SU-DHL-6 (cell line): ENCODE data around the gene NUPR1.

Experiments used
- H2AFZ ChIP-seq: fragments of 200-600 bp; sonication (generic); 2 replicates; pipeline ENCODE4 v1.6.1; 2014; ENCODE audit warnings: low read depth, mild to moderate bottlenecking, moderate library complexity, mixed read lengths, antibody characterized with exemption, low read length; ENCODE audit not compliant: severe bottlenecking
- H3F3A ChIP-seq: fragments of 200-600 bp; shearing (Covaris generic); 2 replicates; pipeline ENCODE4 v1.6.0; 2016; ENCODE audit warnings: antibody characterized with exemption, mild to moderate bottlenecking; ENCODE audit not compliant: insufficient read depth
- H3K27ac ChIP-seq: fragments of 200-600 bp; sonication (generic); 2 replicates; pipeline ENCODE4 v1.5.1; 2016; ENCODE audit warnings: low read depth, mild to moderate bottlenecking, low read length, moderate library complexity, mixed read lengths
- H3K27me3 ChIP-seq: fragments of 200-600 bp; sonication (generic), shearing (Covaris generic); 2 replicates; pipeline ENCODE4 v1.6.0; 2014; ENCODE audit warnings: mild to moderate bottlenecking, low read length
- H3K36me3 ChIP-seq: fragments of 200-600 bp; sonication (generic); 2 replicates; pipeline ENCODE4 v1.6.1; 2014; ENCODE audit warnings: mild to moderate bottlenecking, low read length, mixed read lengths
- H3K4me2 ChIP-seq: fragments of 300-600, 200-600 bp; shearing (Covaris generic), sonication (generic); 2 replicates; pipeline ENCODE4 v1.6.0; 2014; ENCODE audit warnings: low read length, low read depth, mild to moderate bottlenecking; ENCODE audit not compliant: poor library complexity, severe bottlenecking
- H3K4me3 ChIP-seq: fragments of 200-600 bp; sonication (generic); 2 replicates; pipeline ENCODE4 v1.5.1; 2014; ENCODE audit warnings: antibody characterized with exemption, low read length, mild to moderate bottlenecking, mixed read lengths; ENCODE audit not compliant: insufficient read depth, poor library complexity, severe bottlenecking
- H3K79me2 ChIP-seq: fragments of 200-600 bp; sonication (generic); 2 replicates; pipeline ENCODE4 v1.6.1; 2014; ENCODE audit warnings: mild to moderate bottlenecking, low read length, moderate library complexity; ENCODE audit not compliant: insufficient read depth
- H3K9ac ChIP-seq: fragments of 200-600 bp; sonication (generic); 2 replicates; pipeline ENCODE4 v1.7.0; 2014; ENCODE audit warnings: mild to moderate bottlenecking, low read length
- H3K9me2 ChIP-seq: fragments of 200-600 bp; sonication (generic); replicated peaks from 2 replicates; pipeline ENCODE4 v1.6.1; 2014; ENCODE audit warnings: low read length; ENCODE audit not compliant: insufficient read depth
- H3K9me3 ChIP-seq: fragments of 200-600 bp; sonication (generic); 2 replicates; pipeline ENCODE4 v1.6.1; 2014; ENCODE audit warnings: low read length, mixed read lengths; ENCODE audit not compliant: insufficient read depth
- H4K20me1 ChIP-seq: fragments of 200-600 bp; sonication (generic); 2 replicates; pipeline ENCODE4 v1.6.1; 2014; ENCODE audit warnings: low read depth, mild to moderate bottlenecking, antibody characterized with exemption, low read length, moderate library complexity, mixed read lengths
- EZH2phosphoT487 ChIP-seq: fragments of 200-600 bp; sonication (generic), shearing (Covaris generic); conservative IDR thresholded peaks from 2 replicates; pipeline ENCODE4 v1.6.1; 2018; ENCODE audit warnings: mild to moderate bottlenecking, antibody characterized with exemption, low read length, moderate library complexity, mixed read lengths
- TF ChIP-seq, protein P1 (sequence below): fragments of 200-600 bp; sonication (generic); IDR thresholded peaks from one replicate; pipeline ENCODE4 v1.5.1; 2017; ENCODE audit warnings: antibody characterized with exemption, mild to moderate bottlenecking, low read length, moderate library complexity; ENCODE audit not compliant: insufficient read depth, poor library complexity, severe bottlenecking

NUPR1 gene

DNA sequence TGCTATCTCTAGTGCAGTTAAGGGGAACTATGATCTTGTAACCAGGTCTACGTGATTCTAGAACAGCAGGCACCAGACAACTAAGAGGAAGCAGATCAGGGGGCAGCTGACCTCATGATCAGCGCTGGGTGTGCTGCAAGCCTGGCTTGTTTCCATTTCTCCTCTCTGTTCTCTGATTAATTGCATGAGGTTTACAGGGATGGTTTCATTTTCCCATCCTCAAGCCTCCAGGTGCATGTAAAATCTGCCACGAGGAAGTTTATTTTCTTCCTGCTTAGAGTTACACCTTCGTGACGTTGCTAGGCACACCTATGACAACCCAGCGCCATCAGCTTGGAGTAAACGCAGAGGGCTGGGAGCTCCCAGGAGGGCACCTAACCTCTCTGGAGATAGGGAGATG lies 4.3 kb upstream of the NUPR1 start:
- Histone ChIP-seq H3K27ac (no peak overlapping the region), H3K9me2 (no peaks in the 10 kb centered on the region), H3K27me3 (no peaks in the 10 kb centered on the region), H3K36me3 (no peaks in the 10 kb centered on the region), H2AFZ (no peak overlapping the region), H3K9me3 (no peaks in the 10 kb centered on the region), H3F3A (no peaks in the 10 kb centered on the region), H3K4me2 (no peak overlapping the region), H3K9ac (no peak overlapping the region), H3K4me3 (no peak overlapping the region), H4K20me1 (no peaks in the 10 kb centered on the region), H3K79me2 (no peaks in the 10 kb centered on the region)
- TF ChIP-seq EZH2phosphoT487 = no peak
- TF ChIP-seq, protein P1, sequence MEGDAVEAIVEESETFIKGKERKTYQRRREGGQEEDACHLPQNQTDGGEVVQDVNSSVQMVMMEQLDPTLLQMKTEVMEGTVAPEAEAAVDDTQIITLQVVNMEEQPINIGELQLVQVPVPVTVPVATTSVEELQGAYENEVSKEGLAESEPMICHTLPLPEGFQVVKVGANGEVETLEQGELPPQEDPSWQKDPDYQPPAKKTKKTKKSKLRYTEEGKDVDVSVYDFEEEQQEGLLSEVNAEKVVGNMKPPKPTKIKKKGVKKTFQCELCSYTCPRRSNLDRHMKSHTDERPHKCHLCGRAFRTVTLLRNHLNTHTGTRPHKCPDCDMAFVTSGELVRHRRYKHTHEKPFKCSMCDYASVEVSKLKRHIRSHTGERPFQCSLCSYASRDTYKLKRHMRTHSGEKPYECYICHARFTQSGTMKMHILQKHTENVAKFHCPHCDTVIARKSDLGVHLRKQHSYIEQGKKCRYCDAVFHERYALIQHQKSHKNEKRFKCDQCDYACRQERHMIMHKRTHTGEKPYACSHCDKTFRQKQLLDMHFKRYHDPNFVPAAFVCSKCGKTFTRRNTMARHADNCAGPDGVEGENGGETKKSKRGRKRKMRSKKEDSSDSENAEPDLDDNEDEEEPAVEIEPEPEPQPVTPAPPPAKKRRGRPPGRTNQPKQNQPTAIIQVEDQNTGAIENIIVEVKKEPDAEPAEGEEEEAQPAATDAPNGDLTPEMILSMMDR = no peak

DNA sequence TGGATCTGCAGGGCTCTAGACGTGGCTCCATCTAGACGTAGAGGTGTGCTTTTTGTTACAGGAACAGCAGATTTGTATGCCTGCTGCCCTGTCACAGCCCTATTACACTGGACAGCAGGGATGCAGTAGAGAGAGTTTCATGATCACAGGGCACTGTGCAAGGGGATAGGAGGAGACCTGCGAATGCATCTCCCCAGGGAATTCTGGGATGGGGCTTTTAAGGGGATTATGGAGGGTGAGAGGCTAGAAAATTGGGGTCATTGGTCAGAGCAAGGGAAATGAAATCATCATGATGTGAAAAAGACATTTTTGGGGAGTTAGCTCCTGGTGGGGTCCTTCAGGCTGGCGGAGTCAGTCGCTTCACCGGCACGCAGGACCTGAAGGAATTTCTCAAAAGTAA lies 3.9 kb upstream of the NUPR1 start:
- no peaks in the 10 kb centered on the region for H3F3A ChIP-seq
- H3K9me2 ChIP-seq = no peaks in the 10 kb centered on the region
- no peaks in the 10 kb centered on the region for H3K27me3 ChIP-seq
- no peak overlapping the region for H3K4me3 ChIP-seq
- H4K20me1 ChIP-seq = no peaks in the 10 kb centered on the region
- H2AFZ ChIP-seq = no peak overlapping the region
- no peak overlapping the region for H3K27ac ChIP-seq
- no peak overlapping the region for H3K9ac ChIP-seq
- H3K79me2 ChIP-seq = no peaks in the 10 kb centered on the region
- no peaks in the 10 kb centered on the region for H3K36me3 ChIP-seq
- no peak for TF ChIP-seq EZH2phosphoT487
- TF ChIP-seq, protein P1 = no peak
- no peak overlapping the region for H3K4me2 ChIP-seq
- H3K9me3 ChIP-seq = no peaks in the 10 kb centered on the region

DNA sequence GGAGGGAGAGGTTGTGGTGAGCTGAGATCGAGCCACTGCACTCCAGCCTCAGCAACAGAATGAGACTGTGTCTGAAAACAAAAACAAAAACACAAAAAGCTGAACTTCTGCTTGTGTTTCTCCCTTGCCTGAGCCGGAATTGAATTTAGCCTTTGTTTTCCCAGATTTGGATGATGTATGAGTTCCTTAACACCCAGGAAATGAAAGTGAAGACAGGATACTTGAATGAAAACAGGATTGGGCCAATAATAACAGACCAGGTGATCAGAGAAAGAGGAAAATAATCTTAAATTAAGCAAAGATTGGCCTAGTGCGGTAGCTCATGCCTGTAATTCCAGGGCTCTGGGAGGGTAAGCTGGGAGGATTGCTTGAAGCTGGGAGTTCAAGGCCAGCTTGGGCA lies 1.6 kb upstream of the NUPR1 start:
- H3K9me3 ChIP-seq = no peaks in the 10 kb centered on the region
- no peaks in the 10 kb centered on the region for H3F3A ChIP-seq
- no peak for TF ChIP-seq EZH2phosphoT487
- TF ChIP-seq, protein P1 = no peak
- no peaks in the 10 kb centered on the region for H3K9me2 ChIP-seq
- H2AFZ ChIP-seq = no peak overlapping the region
- H4K20me1 ChIP-seq = no peaks in the 10 kb centered on the region
- H3K4me2 ChIP-seq = no peak overlapping the region
- no peaks in the 10 kb centered on the region for H3K27me3 ChIP-seq
- H3K9ac ChIP-seq = no peak overlapping the region
- no peaks in the 10 kb centered on the region for H3K36me3 ChIP-seq
- no peak overlapping the region for H3K4me3 ChIP-seq
- no peaks in the 10 kb centered on the region for H3K79me2 ChIP-seq
- H3K27ac ChIP-seq = no peak overlapping the region
